Stimulated activated naive CD4-positive, alpha-beta T cell (primary cell): ENCODE data around the gene CCR6.
"Not testable (repeated sequence)": the region's sequence is repeated elsewhere in the genome, so short reads cannot be mapped to it uniquely, and the experiment has no call there.

ENCODE experiments used
- DNase-seq, 6 experiments: peaks; one replicate each; lab custom pipeline; 2025; lab: John Stamatoyannopoulos, UW

Gene CCR6

DNA sequence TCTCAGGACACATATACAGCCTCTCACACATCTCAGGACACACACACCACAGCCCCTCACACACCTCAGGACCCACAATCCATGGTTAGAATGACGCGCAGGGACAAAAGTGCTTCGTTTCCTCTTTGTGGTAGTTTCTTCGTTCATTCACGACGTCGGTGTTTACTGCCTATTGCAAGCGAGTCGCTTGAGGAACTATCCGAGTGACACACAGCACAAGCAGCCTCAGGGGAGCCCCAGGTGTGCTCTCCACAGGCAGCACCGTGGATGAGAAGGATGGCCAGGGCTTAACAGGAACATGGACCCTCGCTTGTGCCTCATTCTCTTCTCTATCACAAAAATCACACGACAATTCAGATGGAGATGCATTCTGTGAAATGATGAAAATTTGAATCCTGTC is 47.0 kb downstream of the CCR6 start:
- DNase-seq, result not testable (repeated sequence)

DNA sequence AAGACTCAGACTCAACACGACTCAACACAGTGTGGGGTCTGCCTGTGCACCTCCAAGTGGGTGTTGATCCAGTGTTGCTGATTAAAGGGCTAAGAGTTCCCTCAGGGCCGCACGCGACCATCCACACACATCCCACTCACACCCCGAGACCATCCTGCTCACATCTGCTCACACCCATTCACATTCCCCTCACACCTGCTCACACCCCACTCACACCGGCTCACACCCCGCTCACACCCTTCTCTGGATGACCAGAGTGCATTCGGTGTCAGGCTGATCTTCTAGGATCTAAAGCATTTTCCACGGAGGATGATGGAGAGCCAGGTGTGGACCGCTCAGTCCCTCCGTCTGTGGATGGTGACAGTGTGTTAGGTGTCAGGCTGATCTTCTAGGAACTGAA is 48.4 kb downstream of the CCR6 start:
- not testable (repeated sequence) for DNase-seq

DNA sequence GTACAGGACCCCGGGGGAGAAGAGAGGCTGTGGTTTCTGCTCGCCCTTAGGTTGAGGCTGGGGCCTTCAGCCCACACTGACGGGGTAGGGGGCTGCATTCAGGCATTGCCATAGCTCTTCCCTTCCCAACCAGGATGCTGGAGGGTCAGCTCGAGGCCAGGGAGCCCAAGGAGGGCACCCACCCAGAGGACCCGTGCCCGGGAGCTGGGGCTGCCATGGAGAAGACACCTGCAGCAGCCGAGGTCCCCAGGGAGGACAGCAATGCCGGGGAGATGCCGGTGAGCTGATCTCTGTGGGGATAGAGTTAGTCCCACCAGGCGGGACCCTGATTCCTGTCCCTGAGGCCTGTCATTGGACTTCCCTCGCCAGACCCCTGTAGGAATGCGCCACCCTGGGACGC is 49.1 kb downstream of the CCR6 start:
- not testable (repeated sequence) for DNase-seq

DNA sequence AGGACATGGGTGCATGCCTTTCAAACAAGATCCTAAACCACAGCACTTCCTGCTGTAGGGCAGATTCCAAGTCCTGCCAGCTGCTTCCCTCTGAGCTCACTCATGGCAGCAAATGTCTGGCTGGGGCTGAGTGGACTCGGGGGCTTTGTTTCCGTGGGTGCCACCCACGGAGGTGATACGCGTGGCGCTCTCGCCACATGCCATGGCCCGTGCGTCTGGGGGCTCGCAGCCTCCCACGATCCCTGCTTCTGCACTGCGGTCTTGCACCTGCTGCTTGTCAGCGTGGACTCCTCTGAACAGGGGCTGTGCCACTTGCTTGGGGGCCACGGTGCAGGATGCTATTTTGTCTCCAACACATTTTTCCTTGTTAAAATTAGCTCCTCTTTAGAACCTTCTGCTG is 54.4 kb downstream of the CCR6 start:
- DNase-seq, result not testable (repeated sequence)

DNA sequence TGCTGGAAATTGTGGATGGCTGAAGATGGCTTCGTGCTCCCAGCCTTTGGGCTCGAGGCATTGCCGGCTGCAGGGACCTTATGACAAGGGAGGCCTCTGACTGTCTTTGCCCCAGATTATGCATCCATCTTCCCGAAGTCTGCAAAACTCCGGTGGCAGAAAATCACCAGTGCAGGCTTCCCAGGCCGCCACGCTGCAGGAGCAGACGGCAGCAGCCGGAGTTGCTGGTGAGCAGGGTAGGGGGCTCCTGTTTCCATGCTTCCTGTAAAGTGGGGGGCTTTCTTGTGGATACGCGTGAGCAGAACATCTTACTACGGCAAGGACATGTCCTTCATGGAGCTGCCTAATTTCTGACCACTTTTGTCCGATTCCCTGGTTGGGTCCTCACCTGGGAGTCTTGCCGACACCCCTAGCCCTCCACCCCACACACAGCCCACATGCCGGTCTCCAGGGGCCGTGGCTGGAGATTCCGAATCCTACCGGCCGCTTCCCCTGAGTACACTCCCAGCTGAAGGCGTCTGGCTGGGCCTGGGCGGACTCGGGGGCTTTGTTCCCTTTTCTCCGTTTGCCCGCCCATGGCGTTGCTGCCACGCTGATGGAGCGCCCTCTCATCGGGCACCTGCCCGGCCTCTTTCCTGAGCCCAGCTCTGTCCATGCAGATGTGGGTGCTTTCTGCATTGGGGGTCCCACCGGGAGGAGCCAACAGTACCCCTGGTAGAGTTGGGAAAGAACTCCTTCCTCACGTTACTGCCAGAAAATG is 56.2 kb downstream of the CCR6 start:
- DNase-seq, result not testable (repeated sequence)

DNA sequence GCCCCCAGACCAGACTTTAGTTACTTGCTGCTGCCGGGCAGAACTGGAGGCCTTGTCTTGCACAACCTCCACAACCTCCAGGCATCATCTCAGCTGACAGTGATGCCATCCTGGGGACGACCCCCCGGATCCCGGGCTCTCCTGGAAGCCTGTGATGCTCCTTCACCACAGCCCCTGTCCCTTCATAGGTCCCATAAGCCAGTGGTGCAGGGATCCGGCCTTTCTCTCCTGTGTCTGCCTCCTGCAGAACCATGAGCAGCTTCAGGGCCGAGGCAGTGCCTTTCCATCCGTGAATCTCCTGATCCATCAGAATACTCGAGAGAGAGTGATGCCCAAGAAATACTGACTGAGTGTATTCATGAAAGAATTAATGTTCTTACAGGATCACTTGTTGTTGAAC is 57.2 kb downstream of the CCR6 start:
- not testable (repeated sequence) for DNase-seq

DNA sequence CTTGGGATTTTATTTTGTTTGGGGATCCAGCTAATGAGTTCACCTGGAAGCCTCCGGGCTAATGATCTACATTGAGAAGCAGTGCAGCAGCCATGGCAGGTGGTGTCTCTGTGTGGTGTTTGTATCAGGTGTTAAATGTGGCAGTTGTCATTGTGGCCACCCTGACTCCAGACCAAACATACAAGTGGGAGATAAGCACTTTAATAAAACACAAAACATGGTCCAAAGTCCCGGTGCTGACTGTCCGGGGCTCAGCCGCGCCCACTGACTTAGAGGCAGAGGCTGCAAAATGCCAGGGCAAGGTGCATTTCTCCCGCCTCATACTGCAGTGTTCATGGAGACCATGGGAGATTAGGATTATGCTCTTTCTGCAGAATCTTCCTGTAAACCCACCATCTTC is 58.5 kb downstream of the CCR6 start:
- not testable (repeated sequence) for DNase-seq

DNA sequence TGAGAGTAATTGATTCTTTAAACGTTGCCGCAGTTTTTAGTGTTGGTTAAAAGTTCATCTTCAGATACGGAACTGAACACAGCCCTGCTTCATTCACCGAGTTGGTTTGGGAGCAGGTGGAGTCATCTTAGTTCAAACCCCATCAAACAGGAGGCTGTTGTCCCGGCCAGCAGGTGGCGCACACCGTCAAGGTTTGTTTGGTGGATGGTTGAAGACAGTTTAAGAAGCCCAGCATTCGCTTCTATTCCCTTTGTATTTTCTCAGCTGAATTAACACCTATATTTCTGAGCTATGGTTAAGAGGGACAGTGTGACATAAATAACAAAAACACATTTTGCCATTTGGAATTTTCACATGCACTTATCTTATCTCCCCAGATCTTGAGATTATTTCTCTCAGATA is 60.0 kb downstream of the CCR6 start:
- not testable (repeated sequence) for DNase-seq

DNA sequence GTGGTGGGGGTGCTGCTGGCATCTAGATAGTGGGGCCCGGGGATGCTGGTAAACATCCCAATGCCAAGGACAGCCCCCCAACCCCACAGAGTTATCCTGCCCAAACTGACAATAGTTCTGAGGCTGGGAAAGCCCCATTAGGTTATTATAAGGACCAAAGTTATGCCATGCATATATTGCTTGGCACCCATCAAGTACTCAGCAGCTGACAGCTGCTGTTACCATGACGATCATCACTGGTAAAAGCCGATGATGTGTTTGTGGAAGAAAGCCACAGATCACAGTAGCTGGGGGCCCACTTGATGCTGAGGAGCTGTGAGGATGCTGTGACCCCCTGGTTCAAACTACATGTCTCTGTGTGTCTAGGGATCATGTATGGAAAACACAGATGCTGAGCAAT is 62.2 kb downstream of the CCR6 start:
- DNase-seq, result not testable (repeated sequence)

DNA sequence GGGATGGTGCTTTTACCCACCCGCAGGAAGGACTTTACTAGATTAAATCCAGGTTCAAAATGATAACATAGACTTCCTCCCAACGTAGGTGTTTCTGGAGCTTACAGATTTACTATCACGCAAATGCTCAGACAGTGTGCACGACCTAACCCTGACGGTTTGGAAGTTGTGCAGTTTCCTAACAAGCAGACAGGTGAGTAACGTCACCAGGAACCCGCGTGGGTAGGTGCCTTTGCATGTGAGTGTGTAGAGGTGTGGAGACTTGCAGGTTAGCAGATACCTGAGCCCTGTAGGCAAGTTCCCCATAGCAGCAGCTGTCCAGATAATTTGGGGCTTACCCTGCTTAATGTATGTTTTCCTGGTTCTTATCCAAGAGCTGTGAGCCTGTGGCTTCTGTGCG is 64.4 kb downstream of the CCR6 start:
- not testable (repeated sequence) for DNase-seq
